ENCODE results near the gene NUP54.

Gene NUP54, protein sequence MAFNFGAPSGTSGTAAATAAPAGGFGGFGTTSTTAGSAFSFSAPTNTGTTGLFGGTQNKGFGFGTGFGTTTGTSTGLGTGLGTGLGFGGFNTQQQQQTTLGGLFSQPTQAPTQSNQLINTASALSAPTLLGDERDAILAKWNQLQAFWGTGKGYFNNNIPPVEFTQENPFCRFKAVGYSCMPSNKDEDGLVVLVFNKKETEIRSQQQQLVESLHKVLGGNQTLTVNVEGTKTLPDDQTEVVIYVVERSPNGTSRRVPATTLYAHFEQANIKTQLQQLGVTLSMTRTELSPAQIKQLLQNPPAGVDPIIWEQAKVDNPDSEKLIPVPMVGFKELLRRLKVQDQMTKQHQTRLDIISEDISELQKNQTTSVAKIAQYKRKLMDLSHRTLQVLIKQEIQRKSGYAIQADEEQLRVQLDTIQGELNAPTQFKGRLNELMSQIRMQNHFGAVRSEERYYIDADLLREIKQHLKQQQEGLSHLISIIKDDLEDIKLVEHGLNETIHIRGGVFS
- 29.5 to 49.1 (median 36.5) reads per million in 17 experiments for total RNA-seq

DNA sequence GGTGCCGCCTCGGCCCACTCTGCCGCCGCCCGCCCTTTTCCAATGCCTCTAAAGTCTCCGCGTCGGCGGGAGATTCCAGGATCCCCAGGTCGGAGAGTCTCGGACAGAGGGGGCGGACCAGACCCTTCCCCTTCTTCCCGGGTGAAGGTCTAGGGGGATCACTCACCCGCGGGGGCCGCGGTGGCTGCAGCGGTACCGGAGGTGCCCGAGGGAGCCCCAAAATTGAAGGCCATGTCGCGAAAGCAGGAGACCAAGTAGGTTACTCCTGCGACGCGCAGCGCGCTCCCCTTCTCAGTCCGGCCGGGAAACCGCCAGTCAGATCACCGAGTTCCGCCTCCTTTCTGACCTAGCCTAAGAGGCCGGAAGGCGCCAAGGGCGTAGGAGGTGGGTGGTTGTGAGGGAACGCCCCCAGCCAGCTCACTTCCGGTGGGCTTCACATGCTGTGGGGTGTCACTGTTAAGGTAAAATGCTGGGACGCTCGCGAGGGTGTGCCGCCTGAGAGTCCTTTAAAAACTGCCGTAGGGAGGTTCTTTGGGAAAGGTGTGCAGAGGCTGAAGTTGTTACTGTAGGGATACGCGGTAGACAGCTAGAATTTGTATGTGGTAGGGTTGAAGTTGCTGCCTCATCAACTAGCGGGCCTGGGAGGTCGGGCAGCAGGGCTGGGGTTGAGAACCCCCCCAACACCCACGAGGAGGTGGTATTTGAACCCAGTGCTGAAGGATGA, at the start of gene NUP54:
Gene NUP54, minus strand, starts transcription at position 256 of the 724 bp plus-strand sequence. Its CDS starts 23 bp downstream, at position 233.
- peak; percentile 96 to 97 (median 97) for DNase-seq

- DNase-seq, result peak in 1 of 4 experiments; percentile 31
Observed at GRCh38 chr4:76197031-76197743, 49.0 kb upstream of the NUP54 start.

GRCh38 chr4:76196376-76196775, 48.2 kb upstream of the NUP54 start:
- no peak for DNase-seq

DNA sequence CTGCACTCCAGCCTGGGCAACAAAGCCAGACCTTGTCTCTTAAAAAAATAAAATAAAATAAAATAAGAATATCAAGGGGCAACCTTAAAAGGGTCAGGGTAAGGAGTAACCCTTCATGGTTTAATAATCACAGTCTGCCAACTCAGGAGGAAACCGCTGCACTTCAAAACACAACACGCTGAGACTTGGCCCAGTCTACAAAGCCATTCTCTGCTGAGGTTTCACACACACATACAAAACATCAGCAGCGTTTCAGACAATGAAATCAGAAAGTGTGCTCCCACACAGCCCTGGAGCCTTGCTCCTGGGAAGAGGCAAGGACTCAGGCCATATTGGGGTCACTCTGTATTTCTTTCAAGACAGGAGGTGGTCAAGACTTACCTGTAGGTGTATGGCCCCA, 47.1 kb upstream of the NUP54 start:
- DNase-seq, result no peak

DNA sequence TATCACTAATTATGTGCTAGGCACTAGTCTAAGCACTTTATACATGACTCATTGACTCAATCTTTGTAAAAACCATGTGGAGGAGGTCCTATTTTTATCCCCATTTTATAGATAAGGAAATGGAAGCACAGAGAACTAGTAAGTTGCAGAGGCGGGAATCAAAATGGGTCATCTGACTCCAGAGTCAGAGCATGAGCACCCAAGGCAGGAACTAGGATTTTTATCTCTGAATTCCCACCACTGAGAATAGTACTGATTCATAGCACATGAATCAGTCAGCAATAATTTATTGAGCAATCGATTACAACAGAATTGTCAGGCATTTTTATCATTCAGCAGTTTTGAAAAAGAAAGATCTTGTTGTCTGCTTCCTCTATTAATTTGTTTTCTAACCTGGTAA, 46.1 kb upstream of the NUP54 start:
- peak; percentile 80 to 97 (median 90) for DNase-seq

GRCh38 chr4:76192236-76192635, 44.0 kb upstream of the NUP54 start:
- DNase-seq, result peak; percentile 52 to 76 (median 64)

DNA sequence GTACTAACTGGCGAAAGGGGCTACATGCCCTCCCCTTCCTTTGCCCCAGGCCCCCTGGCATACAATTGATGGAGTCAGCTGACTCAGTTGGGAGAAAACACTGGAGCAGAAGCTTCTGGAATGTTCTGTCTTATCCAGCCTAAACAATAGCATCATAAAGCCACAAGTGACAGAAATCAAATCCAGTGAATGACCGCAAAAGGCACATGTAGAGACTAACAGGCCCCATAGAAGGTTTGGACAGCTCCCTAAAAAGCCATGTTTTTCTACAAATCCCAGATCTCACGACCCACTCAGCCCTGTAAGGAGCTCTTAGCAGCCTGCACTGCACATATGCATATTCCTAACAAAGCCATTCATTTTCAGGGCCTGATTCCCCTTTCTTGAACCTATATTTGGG, 40.4 kb upstream of the NUP54 start:
- DNase-seq, result no peak

GRCh38 chr4:76188149-76188548, 40.0 kb upstream of the NUP54 start:
- no peak for DNase-seq

DNA sequence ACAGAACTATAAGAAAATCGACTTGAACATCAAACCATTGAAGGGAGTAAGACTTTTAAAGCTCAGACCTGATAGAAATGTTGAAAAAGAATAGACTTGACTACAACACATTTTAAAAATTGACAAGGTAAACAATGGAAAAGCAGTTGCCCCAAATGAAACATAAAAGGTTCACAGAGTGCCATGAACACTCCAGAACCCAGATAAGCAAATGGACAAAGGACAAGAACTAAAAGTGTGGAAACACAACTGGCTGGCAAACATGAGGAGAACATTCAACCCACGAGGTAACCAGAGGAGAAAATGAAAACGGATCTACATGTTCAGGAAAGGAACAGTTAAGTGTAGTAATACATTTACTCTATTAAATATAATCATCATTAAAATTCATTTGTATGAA, 39.0 kb upstream of the NUP54 start:
- no peak for DNase-seq

DNA sequence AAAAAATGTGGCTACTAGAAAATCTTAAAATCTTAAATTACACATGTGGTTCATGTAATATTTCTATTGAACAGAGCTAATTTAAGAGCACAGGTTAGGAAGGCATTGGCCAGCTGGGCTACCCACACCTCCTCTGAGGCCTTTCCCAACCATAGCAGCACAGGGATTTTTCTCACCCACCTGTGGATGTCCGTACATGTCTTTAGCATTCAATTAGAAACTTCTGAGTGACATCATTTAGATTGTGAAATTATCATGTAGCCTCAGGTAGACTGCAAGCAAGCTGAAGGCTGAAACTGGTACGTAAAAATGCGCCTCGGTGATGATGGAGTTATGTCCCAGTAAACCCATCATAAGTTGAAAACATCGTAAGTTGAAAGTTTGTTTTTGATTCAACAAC, 34.3 kb upstream of the NUP54 start:
- DNase-seq, result no peak

- DNase-seq, result peak; percentile 89 to 95 (median 92)
Observed at GRCh38 chr4:76179398-76180318, 31.5 kb upstream of the NUP54 start.

DNA sequence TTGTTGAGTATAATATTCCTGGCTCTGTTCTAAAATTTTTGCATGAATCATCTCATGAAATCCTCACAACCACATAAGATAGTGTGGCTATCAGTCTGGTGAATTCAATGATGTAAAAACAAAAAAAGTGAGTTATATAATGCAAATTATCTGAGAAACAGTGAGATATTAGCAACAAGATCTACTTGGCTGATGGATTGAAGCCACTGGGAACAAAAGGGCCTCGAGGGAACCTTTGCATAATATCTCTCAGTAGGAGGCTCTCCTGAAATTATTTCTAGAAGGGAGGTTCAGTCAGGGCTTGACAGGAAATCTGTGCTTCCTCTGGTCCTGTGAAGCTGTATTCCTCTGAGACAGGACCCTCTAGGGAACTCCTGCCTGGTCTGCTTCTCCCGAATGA, 30.1 kb upstream of the NUP54 start:
- DNase-seq, result no peak

DNA sequence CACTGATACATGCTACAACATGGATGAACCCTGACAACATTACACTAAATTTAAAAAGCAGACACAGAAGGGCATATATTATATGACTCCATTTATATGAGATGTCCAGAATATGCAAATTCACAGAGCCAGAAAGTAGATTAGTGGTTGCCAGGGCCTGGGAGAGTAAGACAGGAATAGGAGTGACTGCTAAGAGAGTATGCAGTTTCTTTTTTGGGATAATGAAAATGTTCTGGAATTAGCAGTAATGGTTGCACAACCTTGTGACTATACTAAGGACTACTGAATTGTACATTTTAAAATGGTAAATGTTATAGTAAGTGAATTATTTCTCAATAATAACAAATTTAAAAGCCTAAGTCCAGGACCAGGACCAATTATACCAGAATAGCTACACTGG, 29.5 kb upstream of the NUP54 start:
- no peak for DNase-seq

DNA sequence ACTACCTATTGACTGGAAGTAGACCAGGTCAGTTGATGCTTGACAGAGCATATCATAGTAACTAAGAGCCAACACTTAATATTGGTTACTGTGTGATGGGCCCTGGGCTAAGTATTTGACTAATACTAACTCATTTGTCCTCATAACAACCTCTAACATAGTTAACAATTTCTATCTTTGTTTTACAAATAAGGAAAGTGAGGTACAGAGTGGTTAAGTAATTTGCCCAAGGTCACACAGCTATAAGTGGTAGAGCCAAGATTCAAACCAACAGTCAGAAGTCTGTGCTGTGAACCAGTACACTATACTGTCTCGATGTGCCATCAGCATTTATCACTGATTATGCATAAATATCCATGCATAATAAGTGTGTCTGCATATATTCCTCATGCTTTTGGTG, 27.1 kb upstream of the NUP54 start:
- no peak for DNase-seq

DNA sequence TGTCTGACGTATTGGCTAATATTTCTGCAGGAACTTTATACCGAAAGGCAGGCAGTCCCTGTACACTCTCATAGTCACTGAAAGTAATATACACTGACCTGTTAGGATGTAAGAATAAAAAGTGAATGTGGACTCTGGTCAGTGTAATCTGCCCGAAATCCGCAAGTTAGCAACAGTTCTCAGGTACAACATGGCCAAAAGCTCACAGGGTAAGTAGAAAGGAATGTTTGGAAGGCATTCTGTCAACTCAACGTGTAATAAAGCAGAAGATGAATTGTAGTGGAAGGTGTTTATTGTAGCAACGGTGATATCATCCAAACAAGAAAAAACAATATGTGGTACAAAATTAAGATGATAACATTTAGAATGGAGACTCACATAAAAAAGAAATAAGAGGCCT, 26.0 kb upstream of the NUP54 start:
- no peak for DNase-seq

GRCh38 chr4:76168688-76169087, 20.5 kb upstream of the NUP54 start:
- DNase-seq, result no peak

- no peak for DNase-seq
Observed at GRCh38 chr4:76166480-76166879, 18.3 kb upstream of the NUP54 start.

DNA sequence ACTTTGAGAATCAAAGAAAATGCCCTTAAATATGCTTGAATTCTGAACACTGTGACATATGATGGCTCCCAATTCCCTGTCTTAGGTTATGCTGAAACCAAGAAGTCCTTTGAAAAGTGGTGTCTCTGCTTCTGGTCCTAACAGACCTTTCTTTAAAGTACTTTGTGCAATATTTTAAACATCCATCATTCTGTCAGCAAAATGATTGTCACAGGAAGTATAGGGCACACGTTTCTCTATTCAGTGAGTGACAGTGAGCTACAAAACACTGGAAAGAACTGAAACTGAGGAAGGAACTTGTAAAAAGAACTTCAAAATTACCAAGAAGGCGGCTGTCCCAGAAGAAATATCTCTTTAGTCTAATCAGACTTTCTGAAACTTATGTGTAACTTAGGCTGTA, 12.2 kb upstream of the NUP54 start:
- DNase-seq, result no peak

GRCh38 chr4:76156635-76157034, 8.4 kb upstream of the NUP54 start:
- no peak for DNase-seq

DNA sequence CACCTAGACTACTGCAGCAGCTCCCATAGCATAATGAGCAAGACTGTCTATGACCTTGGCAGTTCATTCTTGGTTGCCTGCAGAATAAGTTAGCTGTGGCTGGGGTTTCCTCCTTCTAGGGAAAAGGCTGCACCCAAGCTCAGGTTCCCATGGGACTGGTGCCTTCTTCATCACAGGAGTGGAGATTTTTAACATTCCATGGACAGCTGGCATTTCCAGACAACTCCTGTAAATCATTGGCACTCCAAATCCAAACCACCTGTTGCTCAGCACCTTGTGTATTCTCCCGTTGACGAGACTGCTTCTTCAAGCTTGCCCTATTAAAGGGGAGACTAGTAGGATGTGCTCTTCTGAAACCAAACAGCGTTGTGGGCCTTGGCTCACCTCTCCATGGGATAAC, 7.8 kb upstream of the NUP54 start:
- DNase-seq, result no peak

DNA sequence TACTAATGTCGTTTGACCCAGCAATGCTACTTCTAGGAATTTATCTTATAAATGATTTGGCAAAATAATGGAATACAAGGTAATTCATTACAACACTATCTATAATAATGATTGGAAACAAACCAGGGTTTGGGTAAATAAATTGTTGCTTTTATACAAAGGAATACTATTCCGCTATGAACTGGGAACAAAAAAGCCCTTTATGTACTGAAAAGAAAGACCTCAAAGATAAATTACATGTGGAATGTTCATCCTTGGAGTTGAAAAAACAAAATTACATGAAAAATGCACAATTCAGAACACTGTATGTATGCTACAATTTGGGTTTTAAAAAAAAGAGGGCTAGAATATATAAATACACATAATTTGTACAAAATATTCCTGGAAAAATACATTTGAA, 5.2 kb upstream of the NUP54 start:
- DNase-seq, result no peak

Measured in suppressor macrophage (primary cell).